Endothelial cell of umbilical vein (primary cell): ENCODE measurements around the gene MED29. TPM values are rescaled to one million over a fixed set of nuclear protein-coding genes. Genes with fewer than 3 reads are reported as not detected.

Source experiments
- BruUV-seq: library from RNA; stranded (reverse); fragments of 400-500 nt; replicated peaks from 2 replicates; lab custom pipeline; 2021; lab: Mats Ljungman, UMichigan
- CTCF ChIA-PET: fragments of 300-600, 350-600 bp; sonication (Branson Sonifier 250); formaldehyde crosslinking; loops from one replicate; lab custom pipeline; 2021; ENCODE audit warnings: antibody characterized with exemption, inconsistent platforms; lab: Charles Lee
- POLR2A ChIA-PET: fragments of 300-600, 350-600 bp; sonication (Branson Sonifier 250); formaldehyde crosslinking; loops from one replicate; lab custom pipeline; 2021; ENCODE audit warnings: antibody characterized with exemption, inconsistent platforms; lab: Charles Lee
- DNase-seq: peaks from one replicate; pipeline ENCODE4 v3.0.0-alpha.2; 2011; ENCODE audit warnings: low read depth, low spot score
- FAIRE-seq: peaks from 2 replicates; lab custom pipeline; 2011; peaks lifted over from hg19 to GRCh38; lab: Jason Lieb, UNC
- H2AFZ ChIP-seq: 2 replicates; pipeline ENCODE4 v1.6.0; 2012; ENCODE audit warnings: low read depth, low read length, control low read depth, inconsistent platforms
- H3K27ac ChIP-seq: 2 replicates; pipeline ENCODE4 v1.5.1; 2011; ENCODE audit warnings: low read depth, mild to moderate bottlenecking, control low read depth, low read length, moderate library complexity; ENCODE audit not compliant: insufficient read depth
- H3K27me3 ChIP-seq, 2 experiments: 2 replicates each; pipeline versions ENCODE4 v1.6.0 to v1.6.1; 2011; ENCODE audit warnings: low read length in 2 of 2, mixed read lengths in 1 of 2; ENCODE audit not compliant: control insufficient read depth in 2 of 2, insufficient read depth in 2 of 2
- H3K36me3 ChIP-seq, 2 experiments: 2 replicates in 1 of 2; 3 replicates in 1 of 2; pipeline ENCODE4 v1.5.1; 2011; ENCODE audit warnings: low read length in 2 of 2, mild to moderate bottlenecking in 1 of 2, moderate library complexity in 1 of 2; ENCODE audit not compliant: control insufficient read depth in 2 of 2, insufficient read depth in 2 of 2; ENCODE audit errors: extremely low read depth in 1 of 2
- H3K4me1 ChIP-seq: 3 replicates; pipeline ENCODE4 v1.5.1; 2011; ENCODE audit warnings: mild to moderate bottlenecking, low read length; ENCODE audit not compliant: control insufficient read depth, insufficient read depth; ENCODE audit errors: extremely low read depth
- H3K4me2 ChIP-seq: 2 replicates; pipeline ENCODE4 v1.6.1; 2011; ENCODE audit warnings: low read length, control low read depth, mixed read lengths; ENCODE audit not compliant: insufficient read depth
- H3K4me3 ChIP-seq, 3 experiments: fragments of 200-600 bp in 1 of 3; sonication (generic), shearing (Covaris generic) in 1 of 3; replicated peaks in 1 of 3; 2 replicates each; pipeline ENCODE4 v1.5.1; 2011 to 2016; ENCODE audit warnings: control low read depth in 3 of 3, low read length in 3 of 3, mild to moderate bottlenecking in 2 of 3, inconsistent platforms in 1 of 3, low read depth in 1 of 3, moderate library complexity in 1 of 3; ENCODE audit not compliant: insufficient read depth in 1 of 3
- H3K79me2 ChIP-seq: 2 replicates; pipeline ENCODE4 v1.6.0; 2012; ENCODE audit warnings: low read length, inconsistent platforms; ENCODE audit not compliant: control insufficient read depth, insufficient read depth
- H3K9ac ChIP-seq: replicated peaks from 2 replicates; pipeline ENCODE3; 2011; ENCODE audit warnings: low read length, control low read depth; ENCODE audit not compliant: insufficient read depth; ENCODE audit errors: extremely low read depth
- H3K9me1 ChIP-seq: replicated peaks from 3 replicates; pipeline ENCODE4 v1.6.0; 2011; ENCODE audit warnings: mild to moderate bottlenecking, low read length; ENCODE audit not compliant: control insufficient read depth, insufficient read depth; ENCODE audit errors: extremely low read depth
- H3K9me3 ChIP-seq: replicated peaks from 2 replicates; pipeline ENCODE4 v1.5.1; 2012; ENCODE audit warnings: low read length, inconsistent platforms; ENCODE audit not compliant: control insufficient read depth, insufficient read depth
- H4K20me1 ChIP-seq: replicated peaks from 2 replicates; pipeline ENCODE3; 2011; ENCODE audit warnings: mild to moderate bottlenecking, low read length; ENCODE audit not compliant: control insufficient read depth, insufficient read depth; ENCODE audit errors: extremely low read depth
- CTCF ChIP-seq, 2 donors: IDR thresholded peaks; 1 replicate in 1 of 2; 2 replicates in 1 of 2; pipeline ENCODE4 v1.5.1; 2011; ENCODE audit warnings: low read length in 2 of 2, mild to moderate bottlenecking in 2 of 2, moderate library complexity in 2 of 2, control low read depth in 1 of 2, inconsistent platforms in 1 of 2, low read depth in 1 of 2; ENCODE audit not compliant: insufficient read depth in 1 of 2; ENCODE audit errors: extremely low read depth in 1 of 2
- EZH2 ChIP-seq: IDR thresholded peaks from 2 replicates; pipeline ENCODE4 v1.6.1; 2012; ENCODE audit warnings: borderline replicate concordance, low read depth, mild to moderate bottlenecking, moderate library complexity, low read length, inconsistent platforms; ENCODE audit not compliant: severe bottlenecking
- FOS ChIP-seq: IDR thresholded peaks from 2 replicates; pipeline ENCODE4 v1.6.1; 2011; ENCODE audit warnings: mild to moderate bottlenecking, low read length, moderate library complexity, borderline replicate concordance; ENCODE audit not compliant: insufficient read depth
- GATA2 ChIP-seq: IDR thresholded peaks from 2 replicates; pipeline ENCODE4 v1.7.0; 2011; ENCODE audit warnings: low read depth, mild to moderate bottlenecking, moderate library complexity, mixed read lengths, low read length; ENCODE audit not compliant: insufficient read length, insufficient read depth
- JUN ChIP-seq: IDR thresholded peaks from 2 replicates; pipeline ENCODE4 v1.6.1; 2011; ENCODE audit warnings: borderline replicate concordance, low read depth; ENCODE audit not compliant: insufficient read length, insufficient read depth
- MAX ChIP-seq: IDR thresholded peaks from 2 replicates; pipeline ENCODE4 v1.6.1; 2011; ENCODE audit not compliant: insufficient read depth, insufficient read length
- MYC ChIP-seq: IDR thresholded peaks from one replicate; pipeline ENCODE4 v1.6.1; 2011; ENCODE audit warnings: mild to moderate bottlenecking, low read depth, low read length
- POLR2A ChIP-seq: IDR thresholded peaks from 2 replicates; pipeline ENCODE4 v1.6.1; 2012; ENCODE audit warnings: low read depth, mild to moderate bottlenecking, control low read depth, low read length
- POLR2AphosphoS5 ChIP-seq: IDR thresholded peaks from 2 replicates; pipeline ENCODE4 v1.6.1; 2012; ENCODE audit warnings: low read depth, mild to moderate bottlenecking, control low read depth, low read length, moderate library complexity; ENCODE audit not compliant: insufficient read depth
- dilution Hi-C: fragments of 300-500 bp; cut with MboI; formaldehyde crosslinking; loops from one replicate; pipeline ENCODE4 v1.15.0; 2019; ENCODE audit warnings: low sequenced_read_pairs; ENCODE audit not compliant: extremely low pct_ligation_motif_present
- intact Hi-C: fragments of 100-400 bp; cut with micrococcal nuclease; formaldehyde crosslinking; loops from one replicate; pipeline ENCODE4 v1.10.0; 2022
- polyA plus RNA-seq, 4 experiments: library from polyadenylated mRNA; depleted of rRNA in 3 of 4; stranded (reverse) in 3 of 4; unstranded in 1 of 4; fragments of >200 nt; gene quantifications; 2 replicates each; pipeline versions ENCODE4 v1.2.1 to v1.2.3, GENCODE V29; 2011 to 2012; ENCODE audit warnings: missing spikeins in 1 of 4
- total RNA-seq: library from RNA; stranded (reverse); gene quantifications from 2 replicates; pipeline ENCODE4 v1.2.3, GENCODE V29; 2021

MED29 gene
- total and polyA plus RNA-seq, 2 donors (not counting 3 experiments of a cell fraction or from before 2014, with no cell fraction given), result 25.5 to 50.4 TPM

- TF ChIP-seq CTCF (IDR thresholded peaks at IDR 0.05; ENCODE audit: extremely low read depth in 1 of 2, insufficient read depth in 1 of 2, low read depth in 1 of 2, low read length in 2 of 2) (no peak), POLR2AphosphoS5 (no peak), JUN (no peak), POLR2A (no peak), FOS (no peak), GATA2 (no peak), MAX (no peak), MYC (no peak), EZH2 (no peak)
- Histone ChIP-seq H3K4me3 (peak overlapping the region; percentile 71 to 96 (median 88)), H3K27me3 (no peaks in the 10 kb centered on the region), H3K9ac (peak overlapping the region; percentile 92), H3K79me2 (peaks cover 22% of the 10 kb centered on the region), H3K4me1 (peaks cover 52% of the 10 kb centered on the region), H2AFZ (no peak overlapping the region), H3K27ac (peak overlapping the region; percentile 83), H3K9me1 (no peaks in the 10 kb centered on the region), H3K4me2 (peak overlapping the region; percentile 83), H3K9me3 (no peaks in the 10 kb centered on the region), H4K20me1 (no peaks in the 10 kb centered on the region), H3K36me3 (no peaks in the 10 kb centered on the region)
- ChIA-PET POLR2A (interaction anchor here (0.7 to 2.4 kb wide), 3 partner anchors 10 to 28 kb away, joined by 3 to 10 read pairs (median 3); partner anchors contain the start of genes MED29, PAF1 and RPS16), CTCF (interaction anchor here (2.3 to 5.0 kb wide), 2 partner anchors 11 to 17 kb away, joined by 6 to 42 read pairs; partner anchors contain the start of genes MED29 and PAF1)
- intact Hi-C loops (no loop called here), dilution Hi-C loops (no loop called here)
- FAIRE-seq (peak; percentile 8), DNase-seq (no peak)
- no TSS peak for BruUV-seq
Observed at GRCh38 chr19:39407660-39408391, 16.6 kb downstream of the MED29 start.
